IMR-90 (cell line): ENCODE results near the gene SORD.

Source experiments
- CEBPB ChIP-seq: IDR thresholded peaks from 2 replicates; pipeline ENCODE4 v1.6.1; 2012; ENCODE audit warnings: low read depth, low read length, improper control_type of control experiment
- CTCF ChIP-seq: conservative IDR thresholded peaks from 2 replicates; pipeline ENCODE4 v1.5.1; 2012; ENCODE audit warnings: mild to moderate bottlenecking, low read depth, low read length, improper control_type of control experiment
- MAZ ChIP-seq: IDR thresholded peaks from 2 replicates; pipeline ENCODE4 v1.6.1; 2012; ENCODE audit warnings: low read depth, mild to moderate bottlenecking, low read length, improper control_type of control experiment, moderate library complexity, borderline replicate concordance

DNA sequence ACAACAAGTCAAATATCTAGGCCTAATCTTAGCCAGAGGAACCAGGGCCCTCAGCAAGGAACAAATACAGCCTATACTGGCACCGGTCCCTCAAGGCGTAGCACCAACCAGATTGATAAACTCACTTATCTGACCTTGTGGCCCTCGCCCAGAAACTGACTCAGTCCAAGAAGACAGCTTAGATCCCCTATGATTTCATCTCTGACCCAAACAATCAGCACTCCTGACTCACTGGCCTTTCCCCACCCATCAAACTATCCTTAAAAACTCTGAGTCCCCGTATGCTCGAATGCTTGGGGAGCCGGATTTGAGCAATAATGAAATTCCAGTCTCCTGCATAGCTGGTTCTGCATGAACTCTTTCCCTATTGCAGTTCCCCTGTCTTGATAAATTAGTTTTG lies 1.6 kb upstream of the SORD start:
- TF ChIP-seq CTCF = no peak
- no peak for TF ChIP-seq CEBPB
- no peak for TF ChIP-seq MAZ
